Measurements from ENCODE around the gene OR6C2. TPM values are rescaled to one million over a fixed set of nuclear protein-coding genes. Genes with fewer than 3 reads are reported as not detected.

Gene OR6C2
- total and polyA plus RNA-seq, 2 of the 8 experiments (the other 6 are each of a cell fraction or from before 2014, with no cell fraction given), result not detected

- TF ChIP-seq CHD7 (IDR thresholded peaks at IDR 0.05; ENCODE audit: insufficient replicate concordance, low read length), result no peak
- TF ChIP-seq ZNF274 (IDR thresholded peaks at IDR 0.05; ENCODE audit: borderline replicate concordance, extremely low read depth, low read length), result no peak
- no peak for TF ChIP-seq CHD2 (IDR thresholded peaks at IDR 0.05; ENCODE audit: low read length)
- TF ChIP-seq USF2 (IDR thresholded peaks at IDR 0.05; ENCODE audit: low read length), result no peak
- TF ChIP-seq HDAC6 (IDR thresholded peaks at IDR 0.05; ENCODE audit: low read depth, low read length), result no peak
- no peak for TF ChIP-seq TEAD4 (IDR thresholded peaks at IDR 0.05; ENCODE audit: low read depth, low read length)
- no peak for TF ChIP-seq SP2 (IDR thresholded peaks at IDR 0.05; ENCODE audit: low read length)
- no peak for TF ChIP-seq EZH2 (IDR thresholded peaks at IDR 0.05; ENCODE audit: low read depth, low read length, severe bottlenecking)
- TF ChIP-seq TAF7 (optimal IDR thresholded peaks at IDR 0.05; ENCODE audit: borderline replicate concordance, low read depth, low read length), result no peak
- no peak for TF ChIP-seq FOSL1 (IDR thresholded peaks at IDR 0.05; ENCODE audit: insufficient read depth, low read depth, low read length)
These were observed 23.4 kb upstream of the OR6C2 start (continued) for GRCh38 chr12:55420307-55420962.
